Esophagus muscularis mucosa (tissue), 4 donors: ENCODE measurements around the gene RASL12. TPM values are rescaled to one million over a fixed set of nuclear protein-coding genes. Genes with fewer than 3 reads are reported as not detected.
"Not testable (repeated sequence)": the region's sequence is repeated elsewhere in the genome, so short reads cannot be mapped to it uniquely, and the experiment has no call there.

Source experiments
- DNase-seq: peaks from one replicate; pipeline ENCODE4 v3.0.0-alpha.2; 2017; ENCODE audit errors: extremely low spot score
- H3K27ac ChIP-seq, 4 donors: fragments of 200-600 bp; sonication (generic); replicated peaks in 1 of 4; 1 replicate in 3 of 4; 2 replicates in 1 of 4; pipeline ENCODE4 v1.5.1; 2016 to 2019; ENCODE audit warnings: mild to moderate bottlenecking in 1 of 4
- H3K27me3 ChIP-seq, 4 donors: fragments of 200-600 bp; sonication (generic); one replicate each; pipeline versions ENCODE4 v1.5.1 to v1.6.0; 2016 to 2019
- H3K36me3 ChIP-seq, 4 donors: fragments of 200-600 bp; sonication (generic); one replicate each; pipeline ENCODE4 v1.5.1; 2016 to 2019
- H3K4me1 ChIP-seq, 4 donors: fragments of 200-600 bp; sonication (generic); one replicate each; pipeline ENCODE4 v1.5.1; 2016 to 2019
- H3K4me3 ChIP-seq, 4 donors: fragments of 200-600 bp; sonication (generic); 1 replicate in 2 of 4; 2 replicates in 2 of 4; pipeline ENCODE4 v1.5.1; 2016 to 2019; ENCODE audit warnings: mild to moderate bottlenecking in 4 of 4, moderate library complexity in 1 of 4
- H3K9me3 ChIP-seq, 4 donors: fragments of 200-600 bp; sonication (generic); 1 replicate in 3 of 4; 2 replicates in 1 of 4; pipeline ENCODE4 v1.5.1; 2016 to 2019
- EP300 ChIP-seq: sonication (generic); formaldehyde crosslinking; IDR thresholded peaks from one replicate; pipeline ENCODE4 v1.6.1; 2017; ENCODE audit warnings: antibody characterized with exemption
- POLR2A ChIP-seq: fragments of 450-650 bp; IDR thresholded peaks from one replicate; pipeline ENCODE4 v1.6.1; 2017; ENCODE audit warnings: antibody characterized with exemption, moderate library complexity, mild to moderate bottlenecking, low read depth
- POLR2AphosphoS5 ChIP-seq, 2 donors: sonication (generic); formaldehyde crosslinking; IDR thresholded peaks; one replicate each; pipeline ENCODE4 v1.6.1; 2017; ENCODE audit warnings: antibody characterized with exemption in 2 of 2
- WGBS: methylation state at CpG from one replicate; pipeline ENCODE4 v1.1.5; 2018; 5-methylcytosine and 5-hydroxymethylcytosine counted together
- intact Hi-C: fragments of 100-400 bp; cut with DNase I; formaldehyde crosslinking; loops from one replicate; pipeline ENCODE4 v1.15.1; 2023
- total RNA-seq, 4 donors: library from RNA; depleted of rRNA; stranded (reverse); fragments of >200 nt; gene quantifications; one replicate each; pipeline versions ENCODE4 v1.1.0 to v1.2.1, GENCODE V29; 2016
- TF ChIP-seq, protein P1 (sequence below), 3 experiments: fragments of 200-600 bp in 2 of 3; fragments of 450-650 bp in 1 of 3; sonication (generic) in 2 of 3; IDR thresholded peaks; one replicate each; pipeline ENCODE4 v1.5.1; 2017 to 2019; ENCODE audit warnings: antibody characterized with exemption in 3 of 3, mild to moderate bottlenecking in 2 of 3, moderate library complexity in 1 of 3

RASL12 gene
- total RNA-seq, 4 donors from 2014 or later = 123 to 216 (median 198) TPM

DNA sequence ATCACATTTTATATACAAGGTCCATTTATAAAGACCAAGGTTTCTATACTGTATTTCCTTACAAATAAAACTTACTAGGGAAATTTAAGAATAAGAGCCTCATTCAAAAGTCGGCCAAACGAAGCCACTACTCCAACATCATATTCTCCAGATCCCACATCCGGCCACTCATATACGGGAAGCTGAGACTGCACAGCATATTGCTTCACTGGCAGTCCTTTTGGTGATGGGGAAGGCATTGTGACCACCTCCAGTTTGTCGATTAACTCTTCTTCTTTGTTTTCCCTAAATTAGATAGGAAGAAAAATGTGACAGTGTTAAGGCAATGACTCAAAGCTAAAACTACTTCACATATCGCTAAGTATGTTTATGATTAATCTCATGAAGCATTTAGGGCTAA, 41.0 kb downstream of the RASL12 start:
- intact Hi-C loops = loop anchor here (5.0 kb wide), 1 partner anchor 39 kb away; the partner anchor contains the start of gene SPG21

DNA sequence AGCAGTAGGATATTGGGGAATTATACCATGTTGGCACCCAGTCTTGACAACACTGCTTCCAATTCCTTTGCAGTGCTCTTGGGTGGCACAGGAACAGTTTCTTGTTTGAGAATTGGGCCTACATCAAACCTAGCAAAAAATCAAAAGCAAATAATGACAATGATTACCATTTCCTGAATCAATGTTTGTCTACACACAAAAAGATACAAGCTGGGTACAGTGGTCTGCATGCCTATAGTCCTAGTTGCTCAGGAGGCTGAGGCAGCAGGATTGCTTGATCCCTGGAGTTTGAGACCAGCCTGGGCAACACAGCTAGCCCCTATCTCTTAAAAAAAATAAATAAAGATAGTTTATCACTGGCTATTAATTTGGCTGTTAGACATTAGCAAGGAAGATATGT, 46.3 kb downstream of the RASL12 start:
- no peaks in the 10 kb centered on the region for H3K27me3 ChIP-seq
- no peaks in the 10 kb centered on the region for H3K4me1 ChIP-seq
- intact Hi-C loops = no loop called here
- no peak for TF ChIP-seq POLR2AphosphoS5 (IDR thresholded peaks at IDR 0.05)
- TF ChIP-seq, protein P1, sequence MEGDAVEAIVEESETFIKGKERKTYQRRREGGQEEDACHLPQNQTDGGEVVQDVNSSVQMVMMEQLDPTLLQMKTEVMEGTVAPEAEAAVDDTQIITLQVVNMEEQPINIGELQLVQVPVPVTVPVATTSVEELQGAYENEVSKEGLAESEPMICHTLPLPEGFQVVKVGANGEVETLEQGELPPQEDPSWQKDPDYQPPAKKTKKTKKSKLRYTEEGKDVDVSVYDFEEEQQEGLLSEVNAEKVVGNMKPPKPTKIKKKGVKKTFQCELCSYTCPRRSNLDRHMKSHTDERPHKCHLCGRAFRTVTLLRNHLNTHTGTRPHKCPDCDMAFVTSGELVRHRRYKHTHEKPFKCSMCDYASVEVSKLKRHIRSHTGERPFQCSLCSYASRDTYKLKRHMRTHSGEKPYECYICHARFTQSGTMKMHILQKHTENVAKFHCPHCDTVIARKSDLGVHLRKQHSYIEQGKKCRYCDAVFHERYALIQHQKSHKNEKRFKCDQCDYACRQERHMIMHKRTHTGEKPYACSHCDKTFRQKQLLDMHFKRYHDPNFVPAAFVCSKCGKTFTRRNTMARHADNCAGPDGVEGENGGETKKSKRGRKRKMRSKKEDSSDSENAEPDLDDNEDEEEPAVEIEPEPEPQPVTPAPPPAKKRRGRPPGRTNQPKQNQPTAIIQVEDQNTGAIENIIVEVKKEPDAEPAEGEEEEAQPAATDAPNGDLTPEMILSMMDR (IDR thresholded peaks at IDR 0.05) = no peak
- no peak for TF ChIP-seq EP300
- TF ChIP-seq POLR2A = no peak
- peaks cover 20 to 96% (median 72%) of the 10 kb centered on the region in 4 donors for H3K36me3 ChIP-seq
- no peak overlapping the region for H3K4me3 ChIP-seq
- no peaks in the 10 kb centered on the region for H3K9me3 ChIP-seq
- no peak for DNase-seq
- no peak overlapping the region for H3K27ac ChIP-seq

More for the DNA sequence above, 41.0 kb downstream of the RASL12 start:
- Histone ChIP-seq H3K27ac (no peak overlapping the region), H3K4me1 (peaks cover 8 to 24% (median 20%) of the 10 kb centered on the region in 4 donors), H3K9me3 (no peaks in the 10 kb centered on the region), H3K4me3 (no peak overlapping the region), H3K27me3 (no peaks in the 10 kb centered on the region), H3K36me3 (peaks cover 4 to 49% (median 37%) of the 10 kb centered on the region in 4 donors)
- no peak for DNase-seq
- TF ChIP-seq EP300 (no peak), POLR2A (no peak), POLR2AphosphoS5 (IDR thresholded peaks at IDR 0.05) (no peak)
- TF ChIP-seq, protein P1 (IDR thresholded peaks at IDR 0.05) = no peak
- 90% methylated on average over 6 of the region's 6 CpGs for WGBS

DNA sequence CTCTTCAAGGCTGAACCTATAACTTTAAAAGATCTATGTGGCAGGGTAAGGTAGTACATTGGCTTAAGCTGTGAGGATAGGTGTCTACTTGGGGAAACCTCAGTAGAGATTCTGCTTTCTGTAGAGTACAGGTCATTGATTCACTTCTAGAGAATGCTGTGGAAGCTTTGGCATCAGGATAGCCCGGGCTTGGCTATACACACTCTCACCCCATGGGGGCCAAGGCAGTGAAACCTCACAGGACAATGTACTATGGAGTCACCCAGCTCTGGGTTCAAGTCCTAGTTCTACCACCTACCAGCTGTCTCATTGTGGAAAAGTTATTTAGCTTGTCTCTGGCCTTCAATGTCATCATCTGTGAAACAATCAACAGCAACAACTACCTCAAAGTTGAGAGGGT, 47.4 kb downstream of the RASL12 start:
- Histone ChIP-seq H3K9me3 (no peaks in the 10 kb centered on the region), H3K36me3 (peaks cover 27 to 96% (median 72%) of the 10 kb centered on the region in 4 donors), H3K27ac (no peak overlapping the region), H3K4me3 (no peak overlapping the region), H3K27me3 (no peaks in the 10 kb centered on the region), H3K4me1 (no peaks in the 10 kb centered on the region)
- 88% methylated on average over 1 of the region's 1 CpG for WGBS
- intact Hi-C loops = no loop called here
- no peak for DNase-seq
- no peak for TF ChIP-seq POLR2A
- TF ChIP-seq POLR2AphosphoS5 (IDR thresholded peaks at IDR 0.05) = no peak
- TF ChIP-seq, protein P1 (IDR thresholded peaks at IDR 0.05) = no peak
- no peak for TF ChIP-seq EP300

DNA sequence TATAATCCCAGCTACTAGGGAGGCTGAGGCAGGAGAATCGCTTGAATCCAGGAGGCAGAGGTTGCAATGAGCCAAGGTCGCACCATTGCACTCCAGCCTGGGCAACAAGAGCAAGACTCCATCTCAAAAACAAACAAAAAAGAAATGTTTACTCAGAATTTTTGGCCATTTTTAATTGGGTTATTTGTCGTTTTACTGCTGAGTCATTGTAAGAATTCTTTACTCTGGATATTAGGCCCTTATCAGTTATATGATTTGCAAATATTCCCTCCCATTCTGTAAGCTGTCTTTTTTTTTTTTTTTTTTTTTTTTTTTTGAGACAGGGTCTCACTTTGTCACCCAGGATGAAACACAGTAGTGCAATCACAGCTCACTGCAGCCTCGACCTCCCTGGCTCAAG, 56.6 kb downstream of the RASL12 start:
- DNase-seq, intact Hi-C loops, H3K27ac ChIP-seq, H3K9me3 ChIP-seq, H3K4me1 ChIP-seq, H3K27me3 ChIP-seq, H3K4me3 ChIP-seq: not testable (repeated sequence)
- H3K36me3 ChIP-seq = peaks cover 33 to 74% (median 50%) of the 10 kb centered on the region in 4 donors
- 97% methylated on average over 4 of the region's 4 CpGs for WGBS

DNA sequence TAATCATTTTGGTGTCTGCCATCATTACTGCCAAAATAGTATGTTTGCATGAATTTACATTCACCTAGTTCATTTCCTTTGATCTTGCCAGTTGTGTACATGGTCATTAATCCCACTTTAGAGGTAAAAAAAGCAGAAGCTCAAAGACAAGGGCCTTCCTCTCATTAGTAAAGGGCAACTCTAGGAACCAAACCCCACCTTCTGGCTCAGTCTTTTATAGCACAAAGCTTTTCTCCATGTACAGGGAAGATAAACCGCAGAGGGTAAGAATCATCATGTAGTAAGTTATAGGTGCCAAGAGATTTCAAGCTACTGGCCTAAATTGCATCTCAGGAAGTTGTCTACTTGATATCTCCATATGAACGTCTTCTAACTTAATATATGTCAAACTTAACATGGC, 58.8 kb downstream of the RASL12 start:
- no peak for TF ChIP-seq EP300
- no peak for TF ChIP-seq POLR2A
- TF ChIP-seq POLR2AphosphoS5 (IDR thresholded peaks at IDR 0.05) = no peak
- TF ChIP-seq, protein P1 (IDR thresholded peaks at IDR 0.05) = no peak
- Histone ChIP-seq H3K27ac (no peak overlapping the region), H3K36me3 (peaks cover 12 to 74% (median 41%) of the 10 kb centered on the region in 4 donors), H3K4me1 (no peaks in the 10 kb centered on the region), H3K27me3 (no peaks in the 10 kb centered on the region), H3K9me3 (peaks cover 0 to 7% (median 0%) of the 10 kb centered on the region in 4 donors), H3K4me3 (no peak overlapping the region)
- DNase-seq = no peak
- intact Hi-C loops = no loop called here
- 62% methylated on average over 2 of the region's 2 CpGs for WGBS
